ENCODE results near the gene GLMP. TPM values are rescaled to one million over a fixed set of nuclear protein-coding genes. Genes with fewer than 3 reads are reported as not detected.

Gene GLMP
- total RNA-seq, 1 donor from 2014 or later = 97.2 TPM

Other genes with a start within 250 kb of the GLMP start
- gene UBQLN4, start 241.9 kb downstream of the GLMP start, total RNA-seq (ENCODE audit: unreplicated experiment) = 47.6 TPM
- 82.4 TPM for gene LAMTOR2, start 240.9 kb downstream of the GLMP start, total RNA-seq (ENCODE audit: unreplicated experiment)
- 1.6 TPM for gene RAB25, start 234.5 kb downstream of the GLMP start, total RNA-seq (ENCODE audit: unreplicated experiment)
- gene MEX3A, start 213.2 kb downstream of the GLMP start, total RNA-seq (ENCODE audit: unreplicated experiment) = 63.9 TPM
- 35.8 TPM for gene LMNA, start 181.0 kb downstream of the GLMP start, total RNA-seq (ENCODE audit: unreplicated experiment)
- 2.2 TPM for gene SEMA4A, start 142.1 kb downstream of the GLMP start, total RNA-seq (ENCODE audit: unreplicated experiment)
- gene SLC25A44, start 101.6 kb downstream of the GLMP start, total RNA-seq (ENCODE audit: unreplicated experiment) = 22.0 TPM
- 51.4 TPM for gene PMF1, start 82.7 kb downstream of the GLMP start, total RNA-seq (ENCODE audit: unreplicated experiment)
- 1.2 TPM for gene BGLAP, start 53.5 kb downstream of the GLMP start, total RNA-seq (ENCODE audit: unreplicated experiment)
- gene PAQR6, start 47.6 kb downstream of the GLMP start, total RNA-seq (ENCODE audit: unreplicated experiment) = 8.4 TPM
- 75.2 TPM for gene SMG5, start 12.9 kb downstream of the GLMP start, total RNA-seq (ENCODE audit: unreplicated experiment)
- 2.9 TPM for gene TMEM79, start 11.4 kb downstream of the GLMP start, total RNA-seq (ENCODE audit: unreplicated experiment)
- not detected for gene VHLL, start 3.6 kb upstream of the GLMP start, total RNA-seq (ENCODE audit: unreplicated experiment)
- gene CCT3, start 42.6 kb upstream of the GLMP start, total RNA-seq (ENCODE audit: unreplicated experiment) = 218 TPM
- not detected for gene TSACC, start 42.8 kb upstream of the GLMP start, total RNA-seq (ENCODE audit: unreplicated experiment)
- gene RHBG, start 73.5 kb upstream of the GLMP start, total RNA-seq (ENCODE audit: unreplicated experiment) = not detected
- 45.2 TPM for gene MEF2D, start 205.1 kb upstream of the GLMP start, total RNA-seq (ENCODE audit: unreplicated experiment)

Data from endothelial cell (in vitro differentiated cells).